Measurements from ENCODE around the gene PROSER3.

The PROSER3 gene

DNA sequence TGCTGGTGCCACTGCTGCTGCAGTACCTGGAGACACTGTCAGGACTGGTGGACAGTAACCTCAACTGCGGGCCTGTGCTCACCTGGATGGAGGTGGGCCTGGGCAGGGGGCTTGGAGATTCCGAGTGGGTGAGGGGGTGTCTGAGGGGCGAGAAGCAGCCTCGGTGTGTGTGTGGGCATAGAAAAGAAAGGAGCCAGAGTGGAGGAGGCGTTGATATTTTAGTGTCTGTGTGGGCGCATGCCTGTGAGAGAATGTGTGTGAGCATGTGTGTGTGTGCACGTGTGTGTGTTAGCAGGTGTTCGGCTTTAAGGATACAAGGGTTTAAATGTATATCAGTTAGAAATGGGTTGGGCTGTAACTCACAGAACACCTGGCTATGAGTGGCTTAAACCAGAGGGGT, 21.1 kb downstream of the PROSER3 start:
- DNase-seq = no peak

DNA sequence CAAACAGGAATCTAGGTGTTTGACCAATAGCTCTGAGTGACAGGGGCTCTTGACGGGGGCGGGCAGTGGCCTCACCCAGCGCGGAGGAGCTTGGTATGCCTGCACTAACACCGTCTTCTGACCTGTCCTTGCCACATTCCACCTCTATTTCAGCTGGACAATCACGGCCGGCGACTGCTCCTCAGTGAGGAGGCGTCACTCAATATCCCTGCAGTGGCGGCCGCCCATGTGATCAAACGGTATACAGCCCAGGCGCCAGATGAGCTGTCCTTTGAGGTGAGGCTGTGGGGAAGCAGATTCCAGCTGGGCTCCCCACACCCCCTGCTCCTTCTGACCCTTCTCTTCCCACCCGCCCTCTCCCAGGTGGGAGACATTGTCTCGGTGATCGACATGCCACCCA, 22.1 kb downstream of the PROSER3 start:
- no peak for DNase-seq

DNA sequence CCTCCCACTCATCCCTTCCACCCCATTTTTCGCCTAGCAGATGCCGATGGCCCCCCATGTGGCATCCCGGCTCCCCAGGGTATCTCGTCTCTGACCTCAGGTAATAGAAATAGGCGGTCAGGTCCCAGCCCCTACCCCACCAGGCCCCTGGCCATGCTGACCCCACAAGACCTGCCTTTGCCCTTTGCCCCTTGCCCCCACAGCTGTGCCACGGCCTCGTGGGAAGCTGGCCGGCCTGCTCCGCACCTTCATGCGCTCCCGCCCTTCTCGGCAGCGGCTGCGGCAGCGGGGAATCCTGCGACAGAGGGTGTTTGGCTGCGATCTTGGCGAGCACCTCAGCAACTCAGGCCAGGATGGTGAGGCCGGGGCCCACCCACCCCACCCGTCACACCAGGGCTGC, 22.7 kb downstream of the PROSER3 start:
- DNase-seq = no peak

DNA sequence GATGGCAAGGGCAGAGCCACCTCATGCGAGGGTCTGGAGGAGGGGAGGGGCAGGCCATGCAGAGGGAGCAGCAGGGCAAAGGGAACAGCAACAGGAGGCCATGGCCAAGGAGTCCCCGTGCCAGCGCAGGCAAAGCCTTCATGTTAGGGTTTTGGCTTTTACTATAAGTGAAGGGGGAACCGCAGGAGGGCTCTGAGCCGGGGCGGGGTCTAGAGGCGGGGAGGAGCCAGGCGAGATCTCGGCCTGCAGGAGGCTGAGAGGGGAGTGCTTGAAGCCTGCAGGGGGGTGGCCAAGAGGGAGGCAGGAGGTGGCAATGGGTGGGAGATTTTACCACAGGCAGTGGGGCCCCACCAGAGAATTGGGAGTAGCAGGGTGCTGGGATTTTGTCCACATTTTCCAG, 23.7 kb downstream of the PROSER3 start:
- DNase-seq = no peak

DNA sequence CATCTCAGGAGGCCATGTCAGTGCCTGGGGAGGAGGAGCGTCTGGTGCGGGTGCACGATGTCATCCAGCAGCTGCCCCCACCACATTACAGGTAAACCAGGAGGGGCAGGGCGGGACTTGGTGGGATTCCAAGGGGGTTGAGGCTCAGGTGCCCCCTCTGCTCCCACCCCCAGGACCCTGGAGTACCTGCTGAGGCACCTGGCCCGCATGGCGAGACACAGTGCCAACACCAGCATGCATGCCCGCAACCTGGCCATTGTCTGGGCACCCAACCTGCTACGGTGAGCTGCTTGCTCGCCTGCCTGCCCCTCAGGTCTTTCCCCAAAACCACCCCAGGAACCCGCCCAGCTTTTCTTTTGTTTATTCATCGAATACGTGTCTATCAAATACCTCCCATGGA, 24.6 kb downstream of the PROSER3 start:
- DNase-seq = no peak

DNA sequence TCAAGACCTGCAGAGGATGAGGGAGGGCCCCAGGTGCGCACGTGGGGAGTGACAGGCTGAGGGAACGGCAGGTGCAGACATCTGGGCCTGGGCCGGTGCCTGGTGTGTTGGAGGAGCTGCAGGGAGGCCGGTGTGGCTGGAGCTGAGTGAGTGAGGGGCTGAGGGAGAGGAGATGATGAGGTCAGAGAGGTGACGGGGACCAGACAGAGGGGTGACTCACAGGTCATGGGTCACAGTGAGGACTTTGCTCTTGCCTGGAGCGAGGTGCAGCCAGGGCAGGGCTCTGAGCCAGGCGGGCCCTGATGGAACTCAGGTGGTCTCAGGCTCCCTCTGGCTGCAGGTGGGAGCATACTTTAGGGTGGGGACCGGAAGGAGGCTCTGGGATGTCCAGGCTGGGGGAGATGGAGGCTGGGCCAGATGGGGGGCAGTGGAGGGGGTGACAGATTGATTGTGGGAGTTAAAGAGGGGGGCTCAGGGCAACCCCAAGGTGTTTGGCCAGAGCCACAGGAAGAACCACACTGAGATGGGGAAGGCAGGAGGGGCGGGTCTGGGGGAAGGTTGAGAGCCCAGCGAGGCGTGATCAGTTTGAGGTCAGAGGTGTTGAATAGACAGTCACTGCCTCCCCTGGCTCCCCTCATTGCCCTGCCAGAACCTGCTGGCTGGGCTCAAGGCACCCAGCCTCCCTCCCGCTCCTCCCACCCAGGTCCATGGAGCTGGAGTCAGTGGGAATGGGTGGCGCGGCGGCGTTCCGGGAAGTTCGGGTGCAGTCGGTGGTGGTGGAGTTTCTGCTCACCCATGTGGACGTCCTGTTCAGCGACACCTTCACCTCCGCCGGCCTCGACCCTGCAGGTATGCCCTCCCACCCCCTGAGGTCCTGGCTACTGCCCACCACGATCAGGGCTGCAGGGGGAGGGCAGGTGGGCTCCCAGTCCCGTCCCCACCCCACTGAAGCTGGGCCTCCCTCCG, 25.8 kb downstream of the PROSER3 start:
- DNase-seq = no peak

DNA sequence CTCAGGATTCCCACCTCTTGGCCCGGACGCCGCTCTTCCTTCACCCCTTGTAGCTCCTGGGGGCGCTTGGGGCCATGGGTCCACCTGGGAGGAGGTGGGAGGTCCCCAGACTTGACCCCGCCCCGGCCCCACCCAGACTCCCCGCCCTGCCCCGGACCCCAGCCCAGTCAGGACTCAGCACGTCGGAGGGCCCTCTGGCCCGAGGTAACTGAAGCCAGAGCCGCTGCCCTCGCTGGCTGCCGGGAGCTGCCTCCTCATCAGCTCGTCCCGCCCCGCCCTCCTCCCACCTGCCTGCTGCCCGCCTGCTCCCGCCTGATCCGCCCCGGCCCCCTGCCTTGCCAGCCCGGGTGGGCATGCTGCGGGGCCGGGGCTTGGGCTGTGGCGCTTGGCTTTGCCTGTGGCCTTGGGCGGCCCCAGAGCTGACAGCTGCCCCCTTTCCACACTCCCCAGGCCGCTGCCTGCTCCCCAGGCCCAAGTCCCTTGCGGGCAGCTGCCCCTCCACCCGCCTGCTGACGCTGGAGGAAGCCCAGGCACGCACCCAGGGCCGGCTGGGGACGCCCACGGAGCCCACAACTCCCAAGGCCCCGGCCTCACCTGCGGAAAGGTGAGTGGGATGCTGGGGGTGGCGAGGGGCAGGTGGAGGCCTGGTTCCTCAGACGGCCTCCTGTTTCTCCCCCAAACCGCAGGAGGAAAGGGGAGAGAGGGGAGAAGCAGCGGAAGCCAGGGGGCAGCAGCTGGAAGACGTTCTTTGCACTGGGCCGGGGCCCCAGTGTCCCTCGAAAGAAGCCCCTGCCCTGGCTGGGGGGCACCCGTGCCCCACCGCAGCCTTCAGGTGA, 26.7 kb downstream of the PROSER3 start:
- no peak for DNase-seq

DNA sequence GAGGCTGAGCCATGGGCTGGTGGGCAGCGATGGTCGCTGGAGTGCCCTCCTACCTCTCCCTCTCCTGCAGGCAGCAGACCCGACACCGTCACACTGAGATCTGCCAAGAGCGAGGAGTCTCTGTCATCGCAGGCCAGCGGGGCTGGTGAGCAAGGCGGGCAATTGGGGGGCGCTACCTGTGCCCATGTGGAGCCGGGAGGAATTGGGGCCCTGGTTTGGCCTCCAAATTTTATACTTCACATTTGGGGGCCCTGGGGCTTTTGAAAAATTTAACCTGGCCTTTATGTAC, 27.3 kb downstream of the PROSER3 start:
- no peak for DNase-seq

DNA sequence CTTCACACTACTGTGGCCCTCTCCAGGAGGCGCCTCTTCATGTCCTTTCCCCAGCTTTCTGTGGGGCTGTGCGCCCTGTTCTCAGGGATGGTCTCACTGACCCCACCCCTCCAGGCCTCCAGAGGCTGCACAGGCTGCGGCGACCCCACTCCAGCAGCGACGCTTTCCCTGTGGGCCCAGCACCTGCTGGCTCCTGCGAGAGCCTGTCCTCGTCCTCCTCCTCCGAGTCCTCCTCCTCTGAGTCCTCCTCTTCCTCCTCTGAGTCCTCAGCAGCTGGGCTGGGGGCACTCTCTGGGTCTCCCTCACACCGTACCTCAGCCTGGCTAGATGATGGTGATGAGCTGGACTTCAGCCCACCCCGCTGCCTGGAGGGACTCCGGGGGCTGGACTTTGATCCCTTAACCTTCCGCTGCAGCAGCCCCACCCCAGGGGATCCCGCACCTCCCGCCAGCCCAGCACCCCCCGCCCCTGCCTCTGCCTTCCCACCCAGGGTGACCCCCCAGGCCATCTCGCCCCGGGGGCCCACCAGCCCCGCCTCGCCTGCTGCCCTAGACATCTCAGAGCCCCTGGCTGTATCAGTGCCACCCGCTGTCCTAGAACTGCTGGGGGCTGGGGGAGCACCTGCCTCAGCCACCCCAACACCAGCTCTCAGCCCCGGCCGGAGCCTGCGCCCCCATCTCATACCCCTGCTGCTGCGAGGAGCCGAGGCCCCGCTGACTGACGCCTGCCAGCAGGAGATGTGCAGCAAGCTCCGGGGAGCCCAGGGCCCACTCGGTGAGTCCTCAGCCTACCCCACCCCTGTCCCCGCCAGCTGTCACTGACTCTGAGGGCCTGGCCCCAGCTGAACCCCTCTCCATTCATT, 28.6 kb downstream of the PROSER3 start:
- DNase-seq = no peak

DNA sequence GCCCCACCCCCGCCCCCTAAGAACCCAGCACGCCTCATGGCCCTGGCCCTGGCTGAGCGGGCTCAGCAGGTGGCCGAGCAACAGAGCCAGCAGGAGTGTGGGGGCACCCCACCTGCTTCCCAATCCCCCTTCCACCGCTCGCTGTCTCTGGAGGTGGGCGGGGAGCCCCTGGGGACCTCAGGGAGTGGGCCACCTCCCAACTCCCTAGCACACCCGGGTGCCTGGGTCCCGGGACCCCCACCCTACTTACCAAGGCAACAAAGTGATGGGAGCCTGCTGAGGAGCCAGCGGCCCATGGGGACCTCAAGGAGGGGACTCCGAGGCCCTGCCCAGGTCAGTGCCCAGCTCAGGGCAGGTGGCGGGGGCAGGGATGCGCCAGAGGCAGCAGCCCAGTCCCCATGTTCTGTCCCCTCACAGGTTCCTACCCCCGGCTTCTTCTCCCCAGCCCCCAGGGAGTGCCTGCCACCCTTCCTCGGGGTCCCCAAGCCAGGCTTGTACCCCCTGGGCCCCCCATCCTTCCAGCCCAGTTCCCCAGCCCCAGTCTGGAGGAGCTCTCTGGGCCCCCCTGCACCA, 29.3 kb downstream of the PROSER3 start:
- DNase-seq = no peak

DNA sequence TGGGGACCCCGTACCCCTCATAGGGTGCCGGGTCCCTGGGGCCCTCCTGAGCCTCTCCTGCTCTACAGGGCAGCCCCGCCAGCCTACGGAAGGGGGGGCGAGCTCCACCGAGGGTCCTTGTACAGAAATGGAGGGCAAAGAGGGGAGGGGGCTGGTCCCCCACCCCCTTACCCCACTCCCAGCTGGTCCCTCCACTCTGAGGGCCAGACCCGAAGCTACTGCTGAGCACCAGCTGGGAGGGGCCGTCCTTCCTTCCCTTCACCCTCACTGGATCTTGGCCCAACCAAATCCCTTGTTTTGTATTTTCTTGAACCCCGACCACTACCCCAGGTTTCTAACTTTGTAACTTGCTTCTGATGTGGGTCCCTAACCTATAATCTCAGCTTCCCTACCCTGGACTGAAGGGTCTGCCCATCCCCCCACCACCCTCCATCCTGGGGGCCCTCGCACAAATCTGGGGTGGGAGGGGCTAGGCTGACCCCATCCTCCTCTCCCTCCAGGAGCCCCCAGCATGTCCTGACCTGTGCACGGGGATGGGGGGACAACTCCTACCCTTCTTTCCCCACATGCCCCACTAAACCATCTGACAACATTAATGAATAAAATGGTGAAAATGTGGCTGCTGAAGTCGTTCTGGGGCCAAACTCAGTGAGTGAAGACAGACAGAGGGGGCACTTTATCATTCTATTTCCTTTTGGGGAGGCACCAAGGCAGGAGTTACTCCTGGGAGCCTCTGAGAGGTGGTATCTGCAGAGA, 30.4 kb downstream of the PROSER3 start:
- no peak for DNase-seq

DNA sequence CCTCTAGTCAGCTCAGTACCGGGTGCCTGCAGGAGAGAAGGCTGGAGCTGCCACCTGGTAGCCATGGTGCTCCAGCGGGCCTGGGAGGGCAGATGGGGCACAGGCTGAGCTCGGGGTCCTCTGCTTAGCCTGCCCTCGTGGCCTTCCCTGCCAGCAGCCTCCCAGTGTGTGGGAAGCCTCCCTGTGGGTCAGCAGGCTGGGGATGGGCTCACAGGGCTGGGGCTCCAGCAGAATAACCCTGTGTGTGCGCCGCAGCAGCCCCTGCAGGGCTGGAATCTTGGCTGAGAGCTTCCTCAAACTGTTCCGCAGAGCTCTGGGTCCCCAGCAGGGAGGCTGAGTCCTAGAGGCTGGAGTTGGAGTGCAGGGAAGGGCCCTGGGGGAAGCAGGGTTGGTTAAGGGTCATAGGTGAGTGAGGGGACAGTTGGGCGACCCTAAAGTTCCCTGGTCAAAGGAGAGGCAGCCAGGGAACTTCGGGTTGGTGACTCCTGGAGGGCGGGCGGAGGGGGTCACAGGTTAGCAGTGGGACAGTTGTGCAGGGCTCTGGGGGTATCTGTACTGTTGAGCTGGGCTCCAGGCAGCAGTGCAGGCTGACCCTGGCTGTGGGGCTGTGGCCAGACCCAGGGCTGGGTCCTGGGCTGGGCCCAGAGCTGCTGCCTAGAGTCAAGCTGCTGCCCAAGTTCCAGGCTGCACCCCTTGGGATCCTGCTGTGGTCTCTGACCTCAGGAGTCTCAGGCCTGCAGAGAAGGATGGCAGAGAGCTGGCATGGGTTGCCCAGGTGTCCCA, 31.4 kb downstream of the PROSER3 start:
- DNase-seq = no peak

DNA sequence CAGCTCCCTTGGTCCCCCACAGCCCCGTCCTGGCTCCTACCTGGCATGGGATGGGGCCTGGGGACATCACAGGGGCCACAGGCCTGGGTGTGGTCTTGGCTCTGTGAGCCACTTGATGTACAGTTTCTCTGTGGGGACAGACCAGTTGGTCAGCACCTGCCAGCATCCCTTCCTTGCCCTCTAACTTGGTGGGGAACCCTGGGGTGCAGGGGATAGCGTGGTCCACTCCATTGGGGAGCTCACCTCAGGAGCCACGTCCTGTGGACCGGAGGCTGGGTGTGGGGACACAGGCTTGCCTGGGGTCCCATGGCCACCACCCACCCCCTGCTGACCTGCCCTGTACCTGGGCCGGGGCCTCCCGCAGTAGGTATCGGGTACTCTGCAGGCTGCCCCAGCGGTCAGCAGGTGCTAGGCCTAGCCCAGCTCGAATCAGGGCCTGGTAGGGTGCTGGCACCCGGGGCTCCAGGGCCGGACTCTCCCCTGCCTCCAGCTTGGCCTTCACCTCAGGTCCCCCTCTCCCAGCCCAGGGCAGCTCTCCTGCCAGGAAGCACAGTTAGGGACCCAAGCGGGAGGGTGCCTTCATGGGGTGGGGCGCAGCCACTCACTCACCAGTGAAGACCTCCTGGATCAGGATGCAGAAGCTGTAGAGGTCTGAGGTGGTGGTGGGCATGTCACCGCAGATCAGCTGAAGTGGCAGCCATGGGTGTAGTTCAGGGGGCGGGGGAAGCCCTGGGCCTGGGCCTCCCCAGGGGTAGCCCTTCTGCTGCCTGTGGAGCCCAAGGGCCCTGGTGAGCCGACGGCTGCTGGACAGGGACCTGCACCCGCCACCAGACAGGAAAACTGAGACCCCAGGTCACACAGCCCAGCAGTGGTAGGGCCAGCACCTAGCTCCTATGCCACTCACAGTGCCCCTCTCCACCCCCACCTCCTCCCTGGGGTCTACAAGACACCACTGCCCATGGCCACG, 32.3 kb downstream of the PROSER3 start:
- DNase-seq = no peak

DNA sequence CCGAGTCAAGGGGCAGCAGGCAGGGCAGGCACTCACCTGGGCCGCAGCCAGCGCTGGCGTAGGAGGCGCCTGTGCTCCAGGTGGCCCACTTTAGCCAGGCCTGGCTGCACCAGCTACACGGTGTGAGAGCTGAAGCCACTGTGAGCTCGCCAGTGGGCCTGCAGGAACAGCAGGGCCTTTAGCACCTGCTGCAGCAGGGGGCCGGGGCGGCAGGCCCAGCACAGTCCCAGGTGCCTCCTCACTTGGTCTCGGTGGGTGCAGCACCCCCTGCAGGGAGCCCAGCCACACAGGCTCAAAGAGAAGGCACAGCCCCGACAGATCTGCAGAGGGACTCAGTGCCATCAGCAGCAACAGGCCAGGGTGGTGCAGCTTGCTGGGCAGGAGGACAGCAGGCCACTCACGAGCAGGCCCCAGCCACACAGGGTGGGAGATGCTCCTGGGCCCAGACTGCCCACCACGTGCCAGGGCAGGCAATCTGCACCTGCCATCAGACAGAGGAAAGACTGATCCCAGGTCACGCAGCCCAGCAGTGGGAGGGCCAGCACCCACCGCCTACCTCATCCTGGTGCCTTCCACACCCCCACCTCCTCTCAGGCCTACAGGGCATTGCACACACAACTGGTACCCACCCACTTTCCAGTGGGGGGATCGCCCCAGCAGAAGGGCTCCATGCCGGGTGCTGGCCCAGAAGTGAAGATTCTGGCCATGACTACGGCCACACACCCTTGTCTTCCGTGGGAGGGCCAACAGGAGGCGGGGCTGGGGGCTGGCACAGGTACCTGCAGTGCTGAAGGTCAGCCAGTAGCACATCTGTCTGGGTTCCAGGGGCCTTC, 33.2 kb downstream of the PROSER3 start:
- no peak for DNase-seq

DNA sequence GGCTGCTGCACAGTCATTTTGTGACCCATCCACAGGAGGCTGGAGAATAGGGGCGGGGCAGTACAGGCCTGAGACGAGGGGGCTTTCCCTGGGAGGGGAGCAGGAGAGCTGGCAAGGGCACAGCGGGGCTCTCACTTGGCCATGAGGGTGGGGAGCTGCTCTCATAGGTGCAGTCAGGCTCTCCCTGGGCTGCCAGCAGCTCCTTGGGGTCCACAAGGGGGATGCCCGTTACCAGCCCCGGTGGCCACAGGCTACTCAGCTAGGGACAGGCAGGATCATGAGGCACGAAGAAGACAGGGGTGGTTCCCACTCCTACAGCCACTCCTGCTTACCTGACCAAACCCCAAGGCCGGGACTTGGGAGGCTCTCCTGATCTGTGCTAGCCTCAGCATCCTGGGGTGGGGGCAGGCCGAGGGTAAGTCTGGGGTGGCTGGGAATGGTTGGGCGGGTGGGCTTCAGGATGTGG, 33.9 kb downstream of the PROSER3 start:
- DNase-seq = no peak

DNA sequence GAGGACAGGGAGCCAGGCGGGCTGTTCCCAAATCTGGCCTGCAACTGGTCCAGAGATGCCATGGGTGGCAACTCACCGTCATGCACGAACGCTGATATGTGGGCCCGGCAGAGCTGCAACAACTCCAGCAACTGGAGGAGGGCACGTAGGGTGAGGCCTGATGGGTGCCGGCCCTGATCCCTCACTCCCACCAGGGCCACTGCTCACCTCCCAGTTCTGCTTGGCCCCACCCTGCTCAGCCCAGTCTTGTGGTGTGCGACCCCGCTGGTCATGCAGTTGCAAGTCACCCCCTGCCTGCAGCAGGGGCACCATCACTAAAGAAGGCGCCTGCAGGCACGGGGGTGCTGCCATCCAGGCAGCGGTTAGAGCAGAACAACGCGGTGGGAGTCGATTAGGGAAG, 34.3 kb downstream of the PROSER3 start:
- no peak for DNase-seq

DNA sequence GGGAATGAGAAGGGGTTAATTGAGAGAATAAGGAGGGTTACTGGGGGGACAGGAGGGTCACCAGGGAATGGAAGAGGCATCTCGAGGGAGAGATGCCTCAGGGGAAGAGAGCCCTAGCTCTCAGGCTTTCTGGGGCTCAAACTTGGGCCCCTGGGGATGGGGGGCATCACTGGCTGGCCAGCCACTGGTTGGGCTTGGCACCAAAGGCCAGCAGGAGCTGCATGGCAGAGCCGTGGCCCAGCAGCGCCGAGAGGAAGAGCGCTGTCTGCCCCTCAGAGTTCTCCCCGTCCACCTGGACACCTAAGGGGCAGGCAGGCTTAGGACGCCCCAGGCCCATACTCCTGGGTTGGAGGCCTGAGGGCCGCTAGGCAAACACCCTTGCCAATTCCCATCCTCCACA, 34.9 kb downstream of the PROSER3 start:
- no peak for DNase-seq

DNA sequence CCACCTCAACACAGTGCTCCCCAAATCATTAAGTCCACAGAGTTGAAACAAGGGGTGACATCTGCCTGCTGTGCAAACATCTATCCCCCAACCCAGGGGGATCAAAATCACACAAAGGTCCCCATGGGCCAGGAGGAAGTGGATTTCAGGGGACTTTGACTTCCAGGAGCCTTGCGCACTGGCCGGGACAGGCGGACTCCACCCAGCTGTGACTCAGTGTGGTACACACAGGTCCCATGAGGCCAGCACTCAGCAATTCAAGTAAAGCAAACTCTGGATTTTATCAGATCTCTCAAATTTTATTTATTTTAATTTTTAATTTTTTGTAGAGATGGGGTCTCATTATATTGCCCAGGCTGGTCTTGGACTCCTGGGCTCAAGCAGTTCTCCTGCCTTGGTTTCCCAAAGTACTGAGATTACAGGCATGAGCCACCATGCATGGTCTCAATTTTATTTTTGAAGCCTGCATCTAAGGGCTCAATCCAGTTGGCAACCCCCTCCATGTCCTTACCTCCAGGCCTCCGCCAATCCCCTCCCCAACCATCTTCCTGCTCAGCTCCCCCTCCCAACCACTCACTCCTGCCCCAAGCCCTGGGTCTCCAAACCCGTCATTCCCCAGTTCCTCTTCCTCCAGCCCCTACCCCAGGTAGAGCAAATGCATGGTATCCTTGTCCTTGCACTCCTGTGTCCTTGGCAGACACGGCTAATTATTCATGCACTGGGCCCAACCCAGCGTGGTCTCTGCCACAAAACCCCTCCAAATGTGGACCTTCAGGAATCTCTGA, 35.6 kb downstream of the PROSER3 start:
- DNase-seq = no peak
